SIG-M5 treated with dmso at 0.1 percent for 504 hours (cell line): ENCODE measurements around the gene AEBP1.

Experiments
- DNase-seq: peaks from one replicate; lab custom pipeline; 2025; ENCODE audit not compliant: unreplicated experiment; lab: John Stamatoyannopoulos, UW

The AEBP1 gene

DNA sequence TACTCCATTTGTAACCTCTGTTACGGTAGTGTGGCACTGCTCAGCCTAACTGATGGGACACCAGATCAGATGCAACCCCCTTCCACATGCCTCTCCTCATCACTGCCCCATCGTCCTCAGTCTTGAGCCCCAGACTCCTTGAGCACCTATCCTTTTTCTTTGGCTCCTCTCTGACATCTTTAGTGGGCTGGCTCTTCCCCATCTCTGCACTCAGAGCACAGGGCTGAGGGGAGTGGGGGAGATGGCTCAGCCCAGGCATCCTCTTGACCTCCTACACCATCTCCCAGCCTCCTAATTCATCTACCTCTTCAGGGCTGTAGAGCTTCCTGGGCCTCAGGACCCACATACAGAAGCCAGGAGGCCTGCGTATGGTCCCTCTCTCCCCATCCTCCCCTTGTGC, 20.3 kb upstream of the AEBP1 start:
- no peak for DNase-seq

DNA sequence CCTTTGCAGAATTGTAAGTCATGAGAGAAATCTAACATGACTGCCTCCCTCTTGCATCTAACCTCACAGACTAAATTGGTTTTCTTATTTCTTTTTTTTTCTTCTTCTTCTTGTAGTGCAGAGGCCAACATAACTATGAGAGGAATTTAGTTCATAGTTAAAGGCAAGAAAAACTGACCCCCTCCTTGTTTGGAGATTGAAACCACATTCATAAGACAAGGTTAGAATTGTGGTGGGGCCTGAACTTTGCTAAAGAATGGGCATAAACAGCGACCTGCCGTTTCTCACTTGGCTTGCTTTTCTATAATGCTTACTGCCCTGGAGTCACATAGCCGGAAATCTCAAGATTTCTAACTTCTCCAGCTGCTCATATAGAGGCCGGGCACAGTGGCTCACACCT, 19.4 kb upstream of the AEBP1 start:
- DNase-seq, result no peak

DNA sequence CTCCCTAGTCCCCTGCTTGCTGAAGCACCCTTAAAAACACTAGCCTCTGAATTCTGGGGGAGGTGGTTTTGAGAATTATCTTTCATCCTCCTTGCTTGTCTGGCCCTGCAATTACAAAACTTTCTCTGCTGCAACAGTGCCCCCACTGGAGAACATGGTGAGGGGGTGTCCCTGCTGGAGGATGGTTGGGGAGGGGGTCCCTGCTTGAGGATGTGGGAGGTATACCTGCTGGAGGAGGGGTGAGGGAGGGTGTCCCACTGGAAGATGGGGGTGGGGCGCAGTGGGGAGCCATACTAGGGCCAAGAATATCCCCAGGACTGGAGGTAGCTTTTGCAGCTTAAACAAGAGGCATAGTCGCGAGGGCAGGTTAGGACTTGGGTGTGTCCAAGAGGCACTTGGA, 18.6 kb upstream of the AEBP1 start:
- DNase-seq, result no peak

GRCh38 chr7:44086627-44087026, 17.5 kb upstream of the AEBP1 start:
- DNase-seq, result no peak

GRCh38 chr7:44087911-44088838, 16.0 kb upstream of the AEBP1 start:
- DNase-seq, result no peak

DNA sequence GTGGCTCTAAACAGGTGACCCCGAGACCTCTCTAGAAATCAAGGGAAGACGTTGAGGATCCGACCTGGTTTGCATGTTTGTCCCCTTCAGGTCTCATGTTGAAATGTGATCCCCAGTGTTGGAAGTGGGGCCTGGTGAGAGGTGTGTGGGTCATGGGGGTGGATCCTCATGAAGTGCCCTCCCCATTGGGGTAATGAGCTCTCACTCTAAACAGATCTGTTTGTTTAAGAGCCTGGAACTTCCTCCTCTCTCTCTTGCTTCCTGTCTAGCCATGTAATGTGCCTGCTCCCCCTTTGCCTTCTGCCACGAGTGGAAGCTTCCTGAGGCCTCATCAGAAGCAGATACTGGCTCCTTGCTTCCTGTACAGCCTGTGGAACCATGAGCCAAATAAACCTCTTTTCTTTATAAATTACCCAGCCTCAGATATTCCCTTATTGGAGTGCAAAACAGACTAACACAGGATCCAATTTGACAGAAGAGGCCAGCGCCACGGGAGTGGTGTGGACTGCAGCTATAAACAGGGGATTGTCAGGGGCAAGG, 11.0 kb upstream of the AEBP1 start:
- no peak for DNase-seq

DNA sequence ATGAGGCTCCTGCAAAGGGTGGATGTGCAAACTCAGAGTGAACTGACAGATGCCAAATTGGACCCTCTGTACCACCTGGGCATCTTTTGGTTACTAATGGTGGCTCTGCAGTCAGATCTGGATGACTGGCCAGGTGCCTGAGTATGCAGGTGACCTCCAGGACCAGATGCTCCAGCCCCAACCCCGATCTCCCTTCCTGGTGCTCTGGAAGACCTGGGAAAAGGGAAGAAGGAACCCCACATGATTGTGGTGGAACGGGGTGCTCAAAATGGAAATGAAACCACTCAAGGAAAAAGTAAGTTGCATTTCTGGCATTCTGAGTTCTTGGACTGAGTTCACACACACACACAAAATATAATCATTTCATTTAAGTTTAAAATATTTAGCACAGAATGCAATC, 9.8 kb upstream of the AEBP1 start:
- no peak for DNase-seq

DNA sequence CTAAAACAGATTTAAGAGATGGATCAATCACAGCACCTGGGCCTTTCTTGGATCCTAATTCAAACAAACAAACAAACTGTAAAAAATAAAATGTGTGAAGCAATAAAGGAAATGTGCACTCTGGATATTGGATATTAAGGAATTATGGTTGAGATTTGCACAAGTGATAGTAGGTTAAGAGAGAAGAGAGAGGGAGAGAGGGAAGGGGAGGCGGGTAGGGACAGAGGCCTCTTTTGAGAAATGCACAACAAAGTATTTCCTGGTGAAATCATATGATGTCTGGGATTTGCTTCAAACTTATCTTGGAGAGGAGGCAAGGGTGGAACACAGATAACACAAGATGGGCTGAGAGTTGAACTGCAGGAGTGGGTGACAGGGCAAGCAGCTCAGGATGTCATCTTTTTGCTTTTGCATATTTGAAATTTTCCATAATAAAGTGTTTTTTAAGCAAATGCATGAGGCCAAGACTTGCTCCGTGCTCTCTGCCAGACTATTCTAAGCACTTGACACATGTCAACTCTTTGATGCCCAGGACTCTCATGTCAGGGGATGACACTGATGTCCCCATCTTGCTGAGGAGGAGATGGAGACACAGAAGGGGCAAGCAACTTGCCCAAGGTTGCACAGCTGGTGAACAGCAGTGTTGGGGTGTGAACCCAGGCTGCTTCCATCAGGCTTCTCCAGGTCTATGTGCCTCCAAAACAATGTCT, 9.1 kb upstream of the AEBP1 start:
- DNase-seq, result no peak

- no peak for DNase-seq
Measured at GRCh38 chr7:44095781-44096180, 8.4 kb upstream of the AEBP1 start.

- DNase-seq, result no peak
Measured at GRCh38 chr7:44096326-44096881, 7.7 kb upstream of the AEBP1 start.

- DNase-seq, result no peak
Measured at GRCh38 chr7:44097064-44097932, 6.8 kb upstream of the AEBP1 start.

DNA sequence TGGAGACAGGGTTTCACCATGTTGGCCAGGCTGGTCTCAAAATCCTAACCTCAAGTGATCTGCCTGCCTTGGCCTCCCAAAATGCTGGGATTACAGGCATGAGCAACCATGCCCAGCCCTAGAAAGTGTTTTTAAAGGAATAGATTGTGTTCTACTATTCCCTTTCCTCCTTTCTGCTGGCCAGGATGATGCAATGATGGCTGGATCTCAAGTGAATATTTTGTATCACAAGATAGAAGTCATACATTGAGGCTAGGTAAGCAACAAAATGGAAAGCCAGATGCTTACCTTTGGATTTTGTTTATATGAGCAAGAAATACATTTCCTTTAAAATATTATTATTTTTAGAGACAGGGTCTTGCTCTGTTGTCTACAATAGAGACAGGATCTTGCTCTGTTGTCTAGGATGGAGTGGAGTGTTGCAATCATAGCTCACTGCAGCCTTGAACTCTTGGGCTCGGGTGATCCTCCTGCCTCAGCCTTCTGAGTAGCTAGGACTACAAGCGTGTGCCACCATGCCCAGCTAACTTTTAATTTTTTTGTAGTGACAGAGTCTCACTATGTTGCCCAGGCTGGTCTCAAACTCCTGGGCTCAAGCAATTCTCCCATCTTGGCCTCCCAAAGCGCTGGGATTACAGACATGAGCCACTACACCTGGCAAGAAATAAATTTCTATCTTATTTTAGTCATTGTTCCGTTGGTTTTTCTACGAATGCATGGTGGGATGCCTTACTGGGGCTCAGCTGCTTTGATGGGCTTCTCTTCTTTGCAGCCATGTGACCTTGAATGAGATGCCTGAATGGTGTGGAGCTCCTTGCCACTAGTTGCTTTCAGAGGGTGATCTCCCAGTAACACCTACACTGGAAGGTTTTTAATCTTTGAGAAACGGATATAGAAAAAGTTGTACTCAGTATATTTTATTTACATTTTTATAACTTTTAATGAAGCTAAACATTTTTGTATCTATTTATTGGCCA, 5.8 kb upstream of the AEBP1 start:
- DNase-seq, result no peak

DNA sequence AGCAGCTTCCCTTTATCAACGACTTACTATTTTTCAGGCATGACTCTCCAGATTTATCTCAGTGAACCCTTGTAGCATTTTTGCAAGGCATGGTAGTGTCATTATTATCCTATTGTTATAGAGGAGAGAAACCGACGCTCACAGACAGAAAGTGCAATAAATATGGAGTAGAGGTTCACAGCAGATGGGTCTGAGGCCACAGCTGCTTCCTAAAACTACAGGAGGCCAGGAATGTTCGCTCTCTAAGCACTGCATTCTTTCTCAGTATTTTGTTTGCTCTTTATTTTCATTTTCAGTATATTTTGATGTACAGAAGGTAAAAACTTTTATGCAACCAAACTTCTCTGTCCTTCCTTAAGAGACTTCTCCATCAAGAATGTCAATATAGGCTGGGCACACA, 4.5 kb upstream of the AEBP1 start:
- DNase-seq, result no peak

DNA sequence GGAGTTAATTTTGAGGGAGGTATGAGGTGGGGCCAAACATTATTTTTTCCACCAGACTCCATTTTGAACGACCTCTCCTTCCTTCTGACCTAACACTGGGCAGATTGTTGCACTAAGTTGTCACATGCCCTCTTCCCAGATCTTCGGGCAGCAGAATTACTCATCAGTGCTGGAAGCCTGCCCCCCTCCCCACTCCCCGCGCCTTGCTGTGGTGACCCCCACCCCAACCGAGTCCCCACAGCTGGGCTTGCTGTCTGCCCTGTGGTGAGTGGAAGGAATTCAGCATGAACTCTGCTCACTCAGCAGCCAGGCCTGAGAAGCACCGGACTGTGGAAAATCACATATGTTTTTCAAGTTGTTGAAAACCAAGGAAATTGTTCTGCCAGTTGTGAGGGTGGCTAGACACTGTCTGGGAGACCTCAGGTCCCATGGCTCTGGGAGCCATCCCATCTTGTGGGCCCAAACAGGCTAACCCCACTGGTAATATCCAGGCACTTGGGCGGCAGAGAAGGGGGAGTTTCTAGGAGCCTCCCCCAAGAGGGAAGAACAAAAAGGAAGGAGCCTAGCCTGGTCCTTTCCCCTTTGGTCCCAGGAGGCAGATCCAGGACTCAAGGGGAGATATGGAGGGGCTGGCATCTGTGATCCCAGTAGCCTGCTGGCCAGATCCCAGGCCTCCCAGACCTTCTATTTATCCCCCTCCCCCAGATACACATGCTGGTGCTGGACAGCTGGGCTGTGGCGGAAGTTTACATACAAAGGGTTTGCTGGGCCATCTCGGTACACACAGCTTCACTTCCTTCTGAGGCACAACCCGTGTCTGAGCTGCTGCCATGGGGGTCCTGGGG, 3.5 kb upstream of the AEBP1 start:
- DNase-seq, result no peak

DNA sequence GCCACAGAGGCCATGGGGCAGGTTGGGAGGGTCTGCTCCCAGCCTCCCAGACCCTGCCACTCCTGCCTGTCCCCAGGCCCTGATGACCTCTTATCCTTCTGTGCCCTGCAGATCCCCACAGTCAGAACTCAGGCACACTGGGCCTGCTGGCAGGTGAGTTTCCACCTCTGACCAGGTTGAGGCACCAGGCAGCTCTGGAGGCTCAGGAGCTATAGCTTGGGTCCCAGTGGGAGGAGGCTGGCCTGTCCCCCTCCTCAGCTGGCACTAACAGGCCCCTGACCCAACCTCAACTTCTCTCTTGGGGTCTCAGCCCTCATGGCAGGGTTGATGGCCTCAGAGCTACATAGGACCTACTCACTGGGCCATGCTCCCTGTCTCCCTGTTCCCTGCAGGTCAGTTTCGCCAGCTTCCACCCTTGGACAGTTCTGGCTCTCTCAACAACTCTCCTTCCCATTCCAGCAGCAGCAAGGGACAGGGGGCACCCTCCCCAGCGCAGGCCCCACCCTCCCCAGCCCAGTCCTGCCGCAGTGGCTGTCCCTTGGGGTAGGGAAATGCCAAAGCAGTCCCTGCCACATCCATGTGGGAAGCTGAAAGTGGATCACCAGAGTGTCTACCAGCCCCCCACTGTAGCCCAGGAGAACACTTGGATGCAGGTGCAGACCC, 2.7 kb upstream of the AEBP1 start:
- no peak for DNase-seq

DNA sequence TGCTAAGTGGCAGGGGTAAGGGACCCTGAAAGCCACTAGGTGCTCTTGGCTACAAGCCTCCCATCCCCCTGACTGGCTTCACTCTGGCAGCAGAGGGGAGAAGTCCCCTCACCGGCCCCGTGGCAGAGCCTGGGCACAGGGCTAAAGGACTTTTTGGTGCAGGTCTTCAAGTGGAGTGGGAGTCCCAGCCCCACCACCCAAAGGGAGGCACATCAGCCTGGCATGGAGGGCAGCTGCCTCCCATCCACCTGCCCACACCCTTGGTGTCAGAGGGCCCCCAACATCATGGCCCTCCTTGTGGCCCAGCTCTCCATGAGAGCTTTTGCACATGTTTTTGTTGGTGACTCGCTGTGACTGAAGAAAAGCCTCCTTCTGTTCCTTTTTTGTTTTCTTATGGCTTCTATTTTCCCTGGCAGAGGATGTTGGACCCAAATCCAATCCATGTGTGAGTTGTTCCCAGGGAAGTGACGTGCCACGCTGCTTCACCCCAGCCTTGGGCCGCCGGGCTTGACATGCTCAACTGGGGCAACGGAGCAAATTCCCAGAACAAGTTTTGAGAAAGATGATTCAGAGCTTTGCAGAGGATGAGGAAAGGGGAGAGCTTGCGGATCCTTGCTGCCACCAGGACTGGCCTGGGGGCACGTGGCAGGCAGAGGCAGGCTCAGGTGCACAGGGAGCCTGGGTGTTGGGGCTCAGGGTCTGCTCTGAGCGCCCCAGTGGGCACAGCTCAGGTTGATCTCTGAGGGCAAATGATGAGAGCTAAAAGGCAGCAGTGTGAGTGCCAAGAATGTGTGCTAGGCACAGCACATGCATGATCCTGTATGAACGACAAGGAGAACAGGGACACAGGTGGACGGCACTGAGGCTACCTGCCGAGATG, 1.9 kb upstream of the AEBP1 start:
- DNase-seq, result no peak

DNA sequence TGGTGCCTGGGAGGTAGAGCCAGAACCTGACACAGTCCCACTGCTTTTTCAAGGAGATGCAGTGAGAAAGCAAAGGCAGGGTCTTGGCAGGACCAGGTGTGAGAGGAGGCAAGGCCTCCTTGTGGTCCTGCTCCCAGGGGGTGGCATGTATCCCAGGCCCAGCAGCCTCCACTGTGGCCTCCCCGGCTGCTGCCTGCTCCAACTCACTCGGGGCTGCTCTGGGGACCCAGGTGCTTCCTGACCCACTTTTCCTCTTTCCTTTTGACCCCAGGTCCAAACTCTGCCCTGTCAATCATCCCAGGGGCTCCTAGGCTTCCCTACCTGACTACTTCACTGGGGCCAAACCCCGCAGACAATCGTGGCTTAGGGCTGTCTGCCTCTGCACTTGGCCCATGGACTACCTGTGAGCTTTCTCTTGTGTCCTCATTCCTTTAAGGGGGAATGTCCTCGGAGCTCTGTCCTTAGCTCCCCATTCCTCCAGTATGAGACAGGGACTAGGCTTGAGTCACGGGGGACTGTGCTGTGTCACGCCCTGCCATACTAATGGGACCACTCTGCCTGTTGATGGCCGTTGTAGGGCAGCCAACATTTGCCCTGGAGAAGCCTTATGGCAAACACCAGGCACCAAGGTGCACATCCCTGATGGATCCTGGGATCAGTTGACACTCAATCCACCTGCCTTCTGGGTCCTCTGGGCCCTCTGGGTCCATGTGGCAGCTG, 1.1 kb upstream of the AEBP1 start:
- no peak for DNase-seq
